HL-60 (cell line): ENCODE results near the gene RAC2.

Experiments used
- CTCF ChIP-seq: IDR thresholded peaks from one replicate; pipeline ENCODE4 v1.5.1; 2011; ENCODE audit warnings: low read length, control low read depth, inconsistent platforms; ENCODE audit not compliant: insufficient read depth
- GABPA ChIP-seq: IDR thresholded peaks from 2 replicates; pipeline ENCODE4 v1.6.1; 2012; ENCODE audit warnings: low read depth
- POLR2AphosphoS5 ChIP-seq: IDR thresholded peaks from 2 replicates; pipeline ENCODE4 v1.6.1; 2012; ENCODE audit warnings: low read depth
- REST ChIP-seq: IDR thresholded peaks from 2 replicates; pipeline ENCODE4 v1.6.1; 2012; ENCODE audit warnings: low read depth; ENCODE audit not compliant: insufficient replicate concordance
- SPI1 ChIP-seq: IDR thresholded peaks from 2 replicates; pipeline ENCODE4 v1.6.1; 2012; ENCODE audit warnings: low read depth, mild to moderate bottlenecking, borderline replicate concordance

GRCh38 chr22:37207981-37208380 lies 36.1 kb downstream of the RAC2 start:
- TF ChIP-seq POLR2AphosphoS5 (no peak), CTCF (no peak), REST (no peak), SPI1 (no peak), GABPA (no peak)
